GM12878 (cell line): Measurements from ENCODE around the gene HDGFL1. TPM values are rescaled to one million over a fixed set of nuclear protein-coding genes. Genes with fewer than 3 reads are reported as not detected.

ENCODE experiments used
- ATAC-seq: fragments of 200-7000 bp; cut with Tn5 transposase; 3 replicates; pipeline ENCODE4 v1.9.1; 2020; ENCODE audit warnings: mild to moderate bottlenecking, moderate library complexity
- BruUV-seq: library from RNA; stranded (reverse); fragments of 400-500 nt; replicated peaks from 2 replicates; lab custom pipeline; 2021; lab: Mats Ljungman, UMichigan
- CTCF ChIA-PET: fragments of 300-600 bp; sonication (Branson Sonifier 250); formaldehyde crosslinking; extraction: SDS; loops from one replicate; lab custom pipeline; 2021; ENCODE audit warnings: inconsistent platforms; lab: Yijun Ruan, JAX
- POLR2A ChIA-PET: fragments of 350-600 bp; formaldehyde crosslinking; extraction: SDS; loops from one replicate; lab custom pipeline; 2021; ENCODE audit warnings: inconsistent platforms; lab: Charles Lee
- RAD21 ChIA-PET: fragments of 300-600 bp; sonication (Branson Sonifier 250); formaldehyde crosslinking; loops from one replicate; lab custom pipeline; 2023; ENCODE audit warnings: antibody characterized with exemption; ENCODE audit not compliant: unreplicated experiment; lab: Charles Lee
- SMC1A ChIA-PET: fragments of 300-600 bp; sonication (Branson Sonifier 250); formaldehyde crosslinking; loops from one replicate; lab custom pipeline; 2023; ENCODE audit not compliant: unreplicated experiment, uncharacterized antibody; lab: Charles Lee
- DNase-seq: peaks from one replicate; pipeline ENCODE4 v3.0.0-alpha.2; 2011; ENCODE audit warnings: low read depth, low spot score
- FAIRE-seq: peaks from 3 replicates; lab custom pipeline; 2011; peaks lifted over from hg19 to GRCh38; lab: Jason Lieb, UNC
- H2AFZ ChIP-seq: 2 replicates; pipeline ENCODE4 v1.6.0; 2011; ENCODE audit warnings: low read depth, low read length, control low read depth; ENCODE audit not compliant: control insufficient read depth
- H3K27ac ChIP-seq: 2 replicates; pipeline ENCODE4 v1.5.1; 2011; ENCODE audit warnings: control low read depth; ENCODE audit not compliant: control insufficient read depth, insufficient read depth
- H3K27me3 ChIP-seq, 2 experiments: replicated peaks in 1 of 2; 2 replicates each; pipeline versions ENCODE4 v1.6.0 to v1.6.1; 2011; ENCODE audit warnings: low read length in 1 of 2; ENCODE audit not compliant: control insufficient read depth in 2 of 2, insufficient read depth in 2 of 2
- H3K36me3 ChIP-seq, 2 experiments: 2 replicates each; pipeline ENCODE4 v1.5.1; 2011; ENCODE audit warnings: low read length in 1 of 2; ENCODE audit not compliant: control insufficient read depth in 2 of 2, insufficient read depth in 2 of 2
- H3K4me1 ChIP-seq: 2 replicates; pipeline ENCODE4 v1.6.1; 2011; ENCODE audit warnings: mild to moderate bottlenecking, low read length, moderate library complexity, mixed read lengths; ENCODE audit not compliant: control insufficient read depth, insufficient read depth
- H3K4me2 ChIP-seq: 2 replicates; pipeline ENCODE4 v1.6.0; 2011; ENCODE audit warnings: control low read depth; ENCODE audit not compliant: control insufficient read depth, insufficient read depth
- H3K4me3 ChIP-seq: fragments of 200-600 bp; sonication (generic); 2 replicates; pipeline ENCODE4 v1.5.1; 2016
- H3K79me2 ChIP-seq: 2 replicates; pipeline ENCODE4 v1.6.0; 2011; ENCODE audit warnings: low read length; ENCODE audit not compliant: control insufficient read depth, insufficient read depth
- H3K9ac ChIP-seq: 2 replicates; pipeline ENCODE4 v1.8.0; 2011; ENCODE audit warnings: low read length, control low read depth, mixed read lengths; ENCODE audit not compliant: control insufficient read depth, insufficient read depth
- H3K9me3 ChIP-seq: replicated peaks from 3 replicates; pipeline ENCODE4 v1.5.1; 2011; ENCODE audit warnings: mild to moderate bottlenecking, low read length; ENCODE audit not compliant: control insufficient read depth, insufficient read depth
- H4K20me1 ChIP-seq: 2 replicates; pipeline ENCODE4 v1.6.0; 2011; ENCODE audit not compliant: control insufficient read depth, insufficient read depth
- CBX5 ChIP-seq: sonication (generic); IDR thresholded peaks from 2 replicates; pipeline ENCODE4 v1.6.1; 2016; ENCODE audit warnings: low read depth, moderate library complexity, mild to moderate bottlenecking, inconsistent platforms
- FOXK2 ChIP-seq: fragments of 450-650 bp; IDR thresholded peaks from 2 replicates; pipeline ENCODE4 v1.6.1; 2017; ENCODE audit warnings: mild to moderate bottlenecking, moderate library complexity
- FOXM1 ChIP-seq: IDR thresholded peaks from 2 replicates; pipeline ENCODE4 v1.6.1; 2012; ENCODE audit warnings: low read depth, mild to moderate bottlenecking, inconsistent platforms, low read length, moderate library complexity
- HSF1 ChIP-seq: fragments of 150-350 bp; IDR thresholded peaks from 2 replicates; pipeline ENCODE4 v1.6.1; 2014; ENCODE audit warnings: mild to moderate bottlenecking, low read depth, low read length
- JUNB ChIP-seq: IDR thresholded peaks from 2 replicates; pipeline ENCODE4 v1.6.1; 2016; ENCODE audit warnings: antibody characterized with exemption, mild to moderate bottlenecking
- MTA3 ChIP-seq: IDR thresholded peaks from 2 replicates; pipeline ENCODE4 v1.6.1; 2012; ENCODE audit warnings: low read length, inconsistent platforms, borderline replicate concordance
- NRF1 ChIP-seq: conservative IDR thresholded peaks from 2 replicates; pipeline ENCODE4 v1.6.1; 2011; ENCODE audit warnings: mild to moderate bottlenecking, low read depth, low read length, improper control_type of control experiment
- POLR2AphosphoS2 ChIP-seq: IDR thresholded peaks from 2 replicates; pipeline ENCODE4 v1.6.1; 2011; ENCODE audit warnings: low read depth, mild to moderate bottlenecking, low read length, improper control_type of control experiment, moderate library complexity
- POU2F2 ChIP-seq: IDR thresholded peaks from 3 replicates; pipeline ENCODE4 v1.6.1; 2011; ENCODE audit warnings: low read depth, mild to moderate bottlenecking, low read length, borderline replicate concordance
- RAD21 ChIP-seq: IDR thresholded peaks from 2 replicates; pipeline ENCODE4 v1.6.1; 2011; ENCODE audit warnings: mild to moderate bottlenecking, low read depth, low read length, moderate library complexity; ENCODE audit not compliant: insufficient read depth
- RBBP5 ChIP-seq: fragments of 200-600 bp; sonication (generic); conservative IDR thresholded peaks from 2 replicates; pipeline ENCODE4 v1.6.1; 2016
- RCOR1 ChIP-seq: conservative IDR thresholded peaks from 2 replicates; pipeline ENCODE4 v1.6.1; 2012; ENCODE audit warnings: low read depth, low read length, improper control_type of control experiment
- SIN3A ChIP-seq: IDR thresholded peaks from 2 replicates; pipeline ENCODE4 v1.6.1; 2012; ENCODE audit warnings: low read depth, low read length, improper control_type of control experiment
- SMAD1 ChIP-seq: fragments of 450-650 bp; IDR thresholded peaks from 2 replicates; pipeline ENCODE4 v1.6.1; 2018; ENCODE audit warnings: mild to moderate bottlenecking, low read depth; ENCODE audit not compliant: partially characterized antibody
- SMARCA5 ChIP-seq: fragments of 450-650 bp; IDR thresholded peaks from 2 replicates; pipeline ENCODE4 v1.6.1; 2017; ENCODE audit warnings: mild to moderate bottlenecking
- STAT3 ChIP-seq: IDR thresholded peaks from 2 replicates; pipeline ENCODE4 v1.6.1; 2011; ENCODE audit warnings: low read depth, low read length, improper control_type of control experiment
- ZNF207 ChIP-seq: fragments of 450-650 bp; IDR thresholded peaks from 2 replicates; pipeline ENCODE4 v1.6.1; 2014; ENCODE audit warnings: antibody characterized with exemption, mild to moderate bottlenecking, borderline replicate concordance
- ZNF384 ChIP-seq: IDR thresholded peaks from 2 replicates; pipeline ENCODE4 v1.6.1; 2012; ENCODE audit warnings: low read depth, mild to moderate bottlenecking, low read length, improper control_type of control experiment, borderline replicate concordance
- WGBS: methylation state at CpG from one replicate; pipeline ENCODE4 v1.1.6; 2016; ENCODE audit warnings: low lambda C conversion rate; ENCODE audit not compliant: insufficient replicate concordance, insufficient coverage; ENCODE audit errors: missing lambda C conversion rate; 5-methylcytosine and 5-hydroxymethylcytosine counted together
- in situ Hi-C: fragments of 300-500 bp; cut with MboI; formaldehyde crosslinking; loops from 9 replicates; pipeline ENCODE4 v1.14.3; 2018; ENCODE audit warnings: mixed read lengths
- intact Hi-C: fragments of 100-400 bp; cut with micrococcal nuclease; formaldehyde crosslinking; loops from one replicate; pipeline ENCODE4 v1.14.2; 2022; ENCODE audit not compliant: unreplicated experiment
- polyA plus RNA-seq, 11 experiments: library from polyadenylated mRNA; depleted of rRNA in 4 of 11; unstranded in 6 of 11; stranded (reverse) in 5 of 11; fragments of >200 nt; fragmentation: Nextera tagmentation in 4 of 11; fragmentation: Illumina TruSeq in 1 of 11; extraction: Ambion mirVana in 4 of 11; extraction: Trizol in 1 of 11; gene quantifications; 1 replicate in 1 of 11; 2 replicates in 10 of 11; pipeline versions ENCODE4 v1.2.1 to v1.2.3, GENCODE V29; 2011 to 2016; ENCODE audit warnings: inconsistent platforms in 2 of 11, missing spikeins in 2 of 11, low read depth in 1 of 11
- total RNA-seq, 4 experiments: library from RNA; depleted of rRNA in 3 of 4; stranded (reverse); fragments of >200 nt in 3 of 4; fragmentation: Illumina TruSeq in 1 of 4; extraction: Trizol in 1 of 4; gene quantifications; 2 replicates each; pipeline versions ENCODE4 v1.2.1 to v1.2.3, GENCODE V29; 2013 to 2021
- TF ChIP-seq, protein P1 (sequence below): fragments of 450-650 bp; IDR thresholded peaks from 2 replicates; pipeline ENCODE4 v1.6.1; 2017; ENCODE audit warnings: mild to moderate bottlenecking, moderate library complexity

The HDGFL1 gene
- total and polyA plus RNA-seq, 10 of the 15 experiments (the other 5 are each of a cell fraction or from before 2014, with no cell fraction given), result 0.03 to 0.69 (median 0.19) TPM

DNA sequence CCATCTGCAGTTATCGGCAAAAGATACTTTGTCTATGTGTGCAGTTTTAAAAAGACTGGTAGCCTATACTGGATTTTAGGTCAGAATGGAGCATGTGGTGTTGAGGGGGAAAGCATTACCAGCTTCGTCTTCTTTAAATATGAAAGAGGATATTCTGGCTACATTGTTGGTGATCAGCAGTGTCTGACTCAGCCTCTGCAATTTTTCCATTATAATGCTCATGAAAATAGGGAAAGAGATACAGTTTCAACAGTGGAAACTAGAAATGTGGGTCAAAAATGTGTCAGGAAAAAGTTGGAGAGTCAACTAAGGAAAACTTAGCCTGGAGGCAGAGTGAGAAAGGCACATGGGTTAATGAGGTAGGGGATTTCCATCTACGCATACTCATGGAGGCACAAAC, 45.2 kb downstream of the HDGFL1 start:
- intact Hi-C loops, result no loop called here
- Histone ChIP-seq H2AFZ (no peak overlapping the region), H3K79me2 (no peaks in the 10 kb centered on the region), H4K20me1 (no peaks in the 10 kb centered on the region), H3K4me1 (no peaks in the 10 kb centered on the region), H3K36me3 (no peaks in the 10 kb centered on the region), H3K4me2 (no peak overlapping the region), H3K27me3 (no peaks in the 10 kb centered on the region), H3K9me3 (no peaks in the 10 kb centered on the region), H3K27ac (no peak overlapping the region), H3K9ac (no peak overlapping the region), H3K4me3 (no peak overlapping the region)
- WGBS, result 68% methylated on average over 3 of the region's 3 CpGs
- no peak for ATAC-seq
- ChIA-PET CTCF (no interaction called here), POLR2A (no interaction called here), SMC1A (interaction anchor here (0.7 to 1.0 kb wide), 2 partner anchors 16 to 40 kb away, joined by 4 read pairs; no protein-coding TSS in a partner anchor), RAD21 (no interaction called here)
- DNase-seq, result no peak
- TF ChIP-seq SMARCA5, result no peak
- TF ChIP-seq STAT3, result no peak
- no peak for TF ChIP-seq FOXM1
- TF ChIP-seq FOXK2, result no peak
- TF ChIP-seq, protein P1, sequence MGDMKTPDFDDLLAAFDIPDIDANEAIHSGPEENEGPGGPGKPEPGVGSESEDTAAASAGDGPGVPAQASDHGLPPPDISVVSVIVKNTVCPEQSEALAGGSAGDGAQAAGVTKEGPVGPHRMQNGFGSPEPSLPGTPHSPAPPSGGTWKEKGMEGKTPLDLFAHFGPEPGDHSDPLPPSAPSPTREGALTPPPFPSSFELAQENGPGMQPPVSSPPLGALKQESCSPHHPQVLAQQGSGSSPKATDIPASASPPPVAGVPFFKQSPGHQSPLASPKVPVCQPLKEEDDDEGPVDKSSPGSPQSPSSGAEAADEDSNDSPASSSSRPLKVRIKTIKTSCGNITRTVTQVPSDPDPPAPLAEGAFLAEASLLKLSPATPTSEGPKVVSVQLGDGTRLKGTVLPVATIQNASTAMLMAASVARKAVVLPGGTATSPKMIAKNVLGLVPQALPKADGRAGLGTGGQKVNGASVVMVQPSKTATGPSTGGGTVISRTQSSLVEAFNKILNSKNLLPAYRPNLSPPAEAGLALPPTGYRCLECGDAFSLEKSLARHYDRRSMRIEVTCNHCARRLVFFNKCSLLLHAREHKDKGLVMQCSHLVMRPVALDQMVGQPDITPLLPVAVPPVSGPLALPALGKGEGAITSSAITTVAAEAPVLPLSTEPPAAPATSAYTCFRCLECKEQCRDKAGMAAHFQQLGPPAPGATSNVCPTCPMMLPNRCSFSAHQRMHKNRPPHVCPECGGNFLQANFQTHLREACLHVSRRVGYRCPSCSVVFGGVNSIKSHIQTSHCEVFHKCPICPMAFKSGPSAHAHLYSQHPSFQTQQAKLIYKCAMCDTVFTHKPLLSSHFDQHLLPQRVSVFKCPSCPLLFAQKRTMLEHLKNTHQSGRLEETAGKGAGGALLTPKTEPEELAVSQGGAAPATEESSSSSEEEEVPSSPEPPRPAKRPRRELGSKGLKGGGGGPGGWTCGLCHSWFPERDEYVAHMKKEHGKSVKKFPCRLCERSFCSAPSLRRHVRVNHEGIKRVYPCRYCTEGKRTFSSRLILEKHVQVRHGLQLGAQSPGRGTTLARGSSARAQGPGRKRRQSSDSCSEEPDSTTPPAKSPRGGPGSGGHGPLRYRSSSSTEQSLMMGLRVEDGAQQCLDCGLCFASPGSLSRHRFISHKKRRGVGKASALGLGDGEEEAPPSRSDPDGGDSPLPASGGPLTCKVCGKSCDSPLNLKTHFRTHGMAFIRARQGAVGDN, result no peak
- no peak for TF ChIP-seq HSF1
- TF ChIP-seq ZNF384, result no peak
- TF ChIP-seq MTA3, result no peak
- no peak for TF ChIP-seq POU2F2
- TF ChIP-seq RBBP5, result no peak
- no peak for TF ChIP-seq NRF1
- no peak for TF ChIP-seq SMAD1
- no peak for TF ChIP-seq RAD21
- no peak for TF ChIP-seq SIN3A
- no peak for TF ChIP-seq ZNF207
- TF ChIP-seq RCOR1, result no peak
- TF ChIP-seq POLR2AphosphoS2, result no peak
- TF ChIP-seq CBX5, result no peak
- no peak for TF ChIP-seq JUNB
- FAIRE-seq, result no peak
- no TSS peak for BruUV-seq
- in situ Hi-C loops, result no loop called here
